ENCODE results near the gene CCT6A.
"Not testable (repeated sequence)": the region's sequence is repeated elsewhere in the genome, so short reads cannot be mapped to it uniquely, and the experiment has no call there.

CCT6A gene

DNA sequence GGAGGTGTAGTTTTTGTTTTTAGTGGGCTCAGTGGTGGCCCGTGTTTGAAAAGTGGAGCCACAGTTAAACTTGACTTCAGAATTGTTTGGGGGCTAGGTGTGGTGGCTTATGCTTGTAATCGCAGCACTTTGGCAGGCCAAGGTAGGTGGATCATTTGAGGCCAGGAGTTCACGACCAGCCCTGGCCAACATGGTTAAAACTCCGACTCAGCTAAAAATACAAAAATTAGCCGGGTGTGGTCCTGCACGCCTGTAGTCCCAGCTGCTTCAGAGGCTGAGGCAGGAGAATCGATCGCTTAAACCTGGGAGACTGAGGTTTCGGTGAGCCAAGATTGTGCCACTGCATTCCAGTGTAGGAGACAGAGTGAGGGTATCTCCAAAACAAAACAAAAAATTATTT is 1.8 kb downstream of the CCT6A start:
- no peak for DNase-seq

DNA sequence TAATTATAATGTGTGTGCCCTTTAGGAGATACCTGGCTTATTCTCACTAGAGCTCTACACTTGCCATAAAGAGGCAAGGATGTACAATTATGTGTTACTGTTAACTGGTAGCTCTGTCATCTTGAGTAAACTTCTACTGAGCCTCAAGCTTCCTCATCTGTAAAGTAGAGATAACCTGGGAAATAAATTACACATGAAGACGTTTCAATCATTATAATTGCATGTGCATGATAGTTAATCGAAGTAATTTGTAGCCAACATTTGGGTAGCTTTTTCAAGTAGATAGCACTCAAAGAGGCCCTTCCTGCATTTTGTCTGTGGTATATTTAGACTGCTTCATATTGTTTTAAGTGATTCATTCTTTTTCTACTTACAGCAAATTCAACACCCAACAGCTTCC is 2.4 kb downstream of the CCT6A start:
- DNase-seq = no peak

DNA sequence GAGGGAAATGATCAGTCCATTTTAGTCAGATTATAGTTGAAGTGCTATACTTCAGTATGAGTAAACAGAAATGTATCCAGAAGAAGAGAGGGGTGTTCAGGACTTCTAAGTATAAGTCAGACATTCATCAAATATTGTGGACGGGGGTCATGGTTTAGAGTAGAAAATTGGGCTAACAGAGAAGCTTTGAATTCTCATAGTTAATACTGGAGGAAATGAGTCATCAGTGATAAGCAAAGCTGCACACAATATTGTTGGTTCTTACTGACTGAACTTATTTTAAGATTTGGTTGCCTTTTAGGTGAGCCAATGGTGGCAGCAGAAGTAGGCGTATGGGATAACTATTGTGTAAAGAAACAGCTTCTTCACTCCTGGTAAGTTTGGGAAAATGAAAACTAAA is 10.8 kb downstream of the CCT6A start:
- DNase-seq = no peak

DNA sequence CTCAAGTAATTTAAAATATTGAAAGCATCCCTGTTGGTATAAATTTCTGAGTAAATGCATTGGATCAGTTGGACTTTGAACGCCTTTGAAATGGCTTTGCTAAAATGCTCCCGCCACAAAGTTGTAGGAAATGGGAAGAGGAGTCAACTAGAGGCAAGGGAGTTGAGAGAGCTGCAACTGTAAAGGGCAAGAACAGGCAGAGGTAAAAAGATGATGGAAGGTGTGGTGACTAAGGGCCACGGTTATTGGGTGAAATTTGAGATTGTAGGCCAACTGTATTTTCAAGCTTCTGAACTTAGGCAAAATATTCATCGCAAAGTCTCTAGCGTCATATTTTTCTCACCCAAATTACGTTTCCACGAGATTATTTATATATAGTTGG is 11.9 kb downstream of the CCT6A start:
- DNase-seq = no peak

GRCh38 chr7:56063882-56064625 is 12.5 kb downstream of the CCT6A start, which contains the start of gene SUMF2:
TSS of gene SUMF2 (plus strand) at chr7:56064286. CDS start at chr7:56064312, 26 bp downstream.
- peak; percentile 89 for DNase-seq

GRCh38 chr7:56066376-56066775 is 14.8 kb downstream of the CCT6A start:
- not testable (repeated sequence) for DNase-seq

DNA sequence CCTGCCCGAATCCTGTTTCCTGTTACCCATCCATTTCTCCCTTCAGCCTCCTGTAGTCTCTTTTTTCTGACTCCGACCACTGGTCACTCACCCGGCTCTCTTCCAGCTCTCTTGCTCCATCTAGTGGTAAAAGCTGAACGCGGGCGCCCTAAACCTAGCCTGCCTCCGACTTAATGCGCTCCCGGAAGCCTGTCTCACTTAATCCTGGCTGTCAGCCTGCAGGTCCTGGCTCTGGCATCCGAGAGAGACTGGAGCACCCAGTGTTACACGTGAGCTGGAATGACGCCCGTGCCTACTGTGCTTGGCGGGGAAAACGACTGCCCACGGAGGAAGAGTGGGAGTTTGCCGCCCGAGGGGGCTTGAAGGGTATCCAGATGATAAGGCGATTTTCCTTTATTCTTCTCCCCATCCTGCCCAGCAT is 22.8 kb downstream of the CCT6A start:
- peak; percentile 77 for DNase-seq

- DNase-seq = no peak
Observed at GRCh38 chr7:56077681-56078080, 26.1 kb downstream of the CCT6A start.

DNA sequence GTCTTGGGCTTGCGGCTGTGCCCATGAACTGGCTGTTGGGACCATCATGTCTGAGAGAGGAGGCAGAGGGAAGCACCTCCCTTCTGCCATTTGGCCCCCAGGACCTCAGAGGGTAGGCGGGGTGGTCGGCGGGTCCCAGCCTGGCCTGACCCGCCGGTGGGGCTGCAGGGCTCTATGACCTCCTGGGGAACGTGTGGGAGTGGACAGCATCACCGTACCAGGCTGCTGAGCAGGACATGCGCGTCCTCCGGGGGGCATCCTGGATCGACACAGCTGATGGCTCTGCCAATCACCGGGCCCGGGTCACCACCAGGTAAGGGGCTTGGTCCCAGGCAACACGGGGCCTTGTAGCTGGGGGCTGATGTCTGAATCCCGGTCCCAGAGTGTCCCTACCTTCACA is 26.6 kb downstream of the CCT6A start:
- no peak for DNase-seq

DNA sequence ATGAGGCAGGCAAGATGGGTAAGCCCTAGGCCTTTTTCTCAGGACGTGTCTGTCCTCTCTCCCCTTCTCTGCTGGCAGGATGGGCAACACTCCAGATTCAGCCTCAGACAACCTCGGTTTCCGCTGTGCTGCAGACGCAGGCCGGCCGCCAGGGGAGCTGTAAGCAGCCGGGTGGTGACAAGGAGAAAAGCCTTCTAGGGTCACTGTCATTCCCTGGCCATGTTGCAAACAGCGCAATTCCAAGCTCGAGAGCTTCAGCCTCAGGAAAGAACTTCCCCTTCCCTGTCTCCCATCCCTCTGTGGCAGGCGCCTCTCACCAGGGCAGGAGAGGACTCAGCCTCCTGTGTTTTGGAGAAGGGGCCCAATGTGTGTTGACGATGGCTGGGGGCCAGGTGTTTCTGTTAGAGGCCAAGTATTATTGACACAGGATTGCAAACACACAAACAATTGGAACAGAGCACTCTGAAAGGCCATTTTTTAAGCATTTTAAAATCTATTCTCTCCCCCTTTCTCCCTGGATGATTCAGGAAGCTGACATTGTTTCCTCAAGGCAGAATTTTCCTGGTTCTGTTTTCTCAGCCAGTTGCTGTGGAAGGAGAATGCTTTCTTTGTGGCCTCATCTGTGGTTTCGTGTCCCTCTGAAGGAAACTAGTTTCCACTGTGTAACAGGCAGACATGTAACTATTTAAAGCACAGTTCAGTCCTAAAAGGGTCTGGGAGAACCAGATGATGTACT is 28.1 kb downstream of the CCT6A start:
- DNase-seq = peak; percentile 34

DNA sequence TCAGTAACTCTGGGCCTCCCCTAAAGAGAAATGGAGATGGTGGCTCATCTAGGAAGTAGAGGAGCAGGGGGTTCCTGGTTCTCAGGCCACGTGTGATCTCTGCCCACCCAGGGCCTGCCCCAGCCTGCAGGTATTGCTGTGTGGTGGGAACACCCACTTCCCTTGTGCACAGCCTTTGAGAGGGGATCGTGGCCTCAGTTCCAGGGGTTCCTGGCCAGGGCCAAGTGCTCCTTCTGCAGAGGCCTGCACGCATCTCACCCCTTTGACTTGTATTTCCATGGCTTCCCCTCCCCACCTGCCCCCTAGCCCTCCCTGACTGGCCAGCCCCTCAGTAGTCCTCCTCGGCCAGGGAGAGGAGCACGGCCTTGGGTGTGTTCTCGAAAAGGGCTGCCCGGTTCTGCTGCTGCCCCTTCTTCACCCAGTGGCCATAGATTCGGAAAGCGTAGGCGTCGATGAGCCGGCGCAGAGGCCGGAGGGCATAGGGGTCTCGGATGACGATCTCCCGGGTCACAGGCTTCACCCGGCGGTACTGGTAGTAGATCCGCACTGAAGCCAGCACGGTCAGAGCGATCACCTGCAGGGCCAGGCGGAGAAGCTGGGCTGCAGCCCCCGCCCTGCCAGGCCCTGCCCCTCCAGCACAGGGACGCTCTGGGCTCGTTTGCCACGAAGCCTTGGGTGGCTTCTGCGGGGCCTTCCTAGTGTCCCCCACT is 29.3 kb downstream of the CCT6A start:
- not testable (repeated sequence) for DNase-seq

DNA sequence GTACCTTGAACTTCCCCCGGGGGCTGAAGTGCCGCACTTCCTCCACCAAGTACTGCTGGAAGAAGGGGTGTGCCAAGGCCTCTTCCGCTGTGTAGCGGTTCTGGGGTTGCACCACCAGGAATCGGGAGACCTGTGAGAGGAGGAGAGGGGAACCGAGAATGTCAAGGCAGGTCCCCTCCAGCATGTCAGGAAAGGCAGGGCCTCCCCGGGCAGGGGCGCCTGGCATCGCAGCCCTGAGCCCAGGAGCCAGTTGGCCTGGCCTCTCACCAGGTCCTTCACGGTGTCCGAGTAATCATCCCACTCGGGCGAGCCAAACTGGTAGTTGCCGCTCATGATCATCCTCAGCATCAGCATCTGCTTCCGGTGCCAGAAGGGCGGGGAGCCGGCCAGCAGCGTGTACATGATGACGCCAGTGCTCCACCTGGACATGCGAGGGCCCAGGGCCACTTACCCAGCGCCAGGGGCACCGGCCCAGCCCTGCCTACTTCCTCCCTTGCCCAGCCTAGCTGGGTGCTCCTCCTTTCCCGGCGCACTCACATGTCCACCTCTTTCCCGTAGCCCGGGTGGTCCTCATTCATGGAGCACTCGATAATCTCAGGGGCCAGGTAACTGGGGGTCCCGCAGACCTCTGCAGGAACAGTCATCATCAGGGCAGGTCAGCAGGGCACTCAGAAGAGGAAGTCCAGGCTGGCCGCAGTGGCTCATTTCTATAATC is 30.2 kb downstream of the CCT6A start:
- no peak for DNase-seq

GRCh38 chr7:56083150-56083785 is 31.7 kb downstream of the CCT6A start:
- DNase-seq = no peak

GRCh38 chr7:56086761-56087160 is 35.2 kb downstream of the CCT6A start:
- no peak for DNase-seq

DNA sequence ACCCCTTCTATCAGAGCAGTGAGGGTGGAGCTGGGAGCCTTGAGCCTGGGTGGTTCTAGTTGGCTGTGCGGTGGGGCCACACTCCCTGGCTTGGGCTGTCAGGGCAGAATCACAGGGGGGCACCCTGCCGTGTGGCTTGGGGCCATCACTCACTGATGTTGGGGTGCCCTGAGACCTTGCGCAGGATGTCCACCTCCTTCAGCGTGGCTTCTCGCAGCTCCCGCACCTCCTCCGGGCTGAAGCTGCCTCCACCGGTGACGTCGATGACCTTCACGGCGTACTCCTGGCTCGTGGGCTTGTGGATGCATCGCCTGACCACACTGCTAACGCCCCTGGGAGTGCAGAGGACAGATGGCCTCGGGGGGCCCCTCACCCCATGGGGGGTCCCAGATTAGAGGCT is 35.9 kb downstream of the CCT6A start:
- no peak for DNase-seq

DNA sequence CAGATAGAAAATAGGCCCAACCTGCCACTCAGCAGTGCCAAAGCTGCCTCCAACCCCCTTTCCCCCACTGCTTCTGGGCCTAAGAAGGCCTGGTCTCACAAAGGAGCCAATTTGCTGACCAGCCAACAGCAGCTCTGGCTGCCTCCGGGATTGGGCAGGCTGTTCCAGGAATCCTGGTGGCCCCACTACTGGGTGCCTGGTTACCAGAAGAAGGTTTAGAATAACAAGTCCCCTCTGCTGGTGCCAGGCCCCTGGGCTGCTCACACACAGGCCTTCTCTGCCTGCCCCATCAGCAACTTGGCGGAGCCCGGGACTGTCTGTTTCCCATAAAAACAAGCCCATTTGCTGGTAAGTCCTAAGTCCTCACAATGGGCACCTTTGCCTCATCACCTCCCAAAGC is 40.0 kb downstream of the CCT6A start:
- DNase-seq = no peak

DNA sequence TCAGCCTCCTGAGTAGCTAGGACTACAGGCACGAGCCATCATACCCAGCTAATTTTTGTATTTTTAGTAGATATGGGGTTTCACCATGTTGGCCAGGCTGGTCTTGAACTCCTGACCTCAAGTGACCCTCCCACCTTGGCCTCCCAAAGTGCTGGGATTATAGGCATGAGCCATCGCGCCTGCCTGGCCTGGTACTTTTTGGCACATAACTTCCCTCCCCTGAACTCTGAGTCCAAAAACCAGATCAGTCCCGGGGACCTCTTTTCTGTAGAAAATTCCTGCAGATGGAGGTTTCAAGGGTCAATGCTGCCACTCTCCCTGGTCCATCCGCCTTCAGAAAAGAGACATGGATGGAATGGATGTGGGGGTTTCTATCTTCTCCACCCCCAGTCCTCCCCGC is 40.8 kb downstream of the CCT6A start:
- DNase-seq = not testable (repeated sequence)

GRCh38 chr7:56092789-56093531 is 41.4 kb downstream of the CCT6A start, which contains the start of gene PHKG1:
TSS of gene PHKG1 (minus strand) at chr7:56092952. CDS start at chr7:56088941, 4,011 bp downstream.
- DNase-seq = peak; percentile 83

GRCh38 chr7:56097700-56098099 is 46.1 kb downstream of the CCT6A start:
- peak; percentile 78 for DNase-seq

GRCh38 chr7:56098187-56099008 is 46.8 kb downstream of the CCT6A start:
- not testable (repeated sequence) for DNase-seq

Data from fibroblast of skin of scalp (primary cell).